WTC11 (cell line): Measurements from ENCODE around the gene PDE6B. TPM values are rescaled to one million over a fixed set of nuclear protein-coding genes. Genes with fewer than 3 reads are reported as not detected.
A peak's percentile ranks its signal among the peaks of the same experiment; 100 is the strongest.

Source experiments
- ATAC-seq: fragments of 200-7000 bp; cut with Tn5 transposase; 2 replicates; pipeline ENCODE4 v1.10.0; 2021; ENCODE audit warnings: mild to moderate bottlenecking, moderate library complexity
- CTCF ChIA-PET: fragments of 300-600 bp; sonication (Branson Sonifier 250); formaldehyde crosslinking; loops from one replicate; lab custom pipeline; 2021; ENCODE audit warnings: antibody characterized with exemption; lab: Charles Lee
- POLR2A ChIA-PET: fragments of 350-600 bp; sonication (Branson Sonifier 250); formaldehyde crosslinking; loops from one replicate; lab custom pipeline; 2021; ENCODE audit warnings: antibody characterized with exemption; lab: Charles Lee
- DNase-seq: peaks from one replicate; pipeline ENCODE4 v3.0.0; 2021; ENCODE audit warnings: low spot score
- H3K27ac Mint-ChIP-seq: 2 replicates; pipeline ENCODE4 v1.8.0; 2021; ENCODE audit warnings: mixed read lengths
- H3K27me3 Mint-ChIP-seq: 2 replicates; pipeline ENCODE4 v1.8.0; 2021; ENCODE audit warnings: low read depth, mild to moderate bottlenecking, moderate library complexity, mixed read lengths
- H3K36me3 Mint-ChIP-seq: 2 replicates; pipeline ENCODE4 v1.8.0; 2021; ENCODE audit warnings: mixed read lengths
- H3K4me1 Mint-ChIP-seq: 2 replicates; pipeline ENCODE4 v1.8.0; 2022; ENCODE audit warnings: mixed read lengths
- H3K4me3 Mint-ChIP-seq: 2 replicates; pipeline ENCODE4 v1.8.0; 2021; ENCODE audit warnings: mild to moderate bottlenecking, moderate library complexity, mixed read lengths
- H3K9me3 Mint-ChIP-seq: 2 replicates; pipeline ENCODE4 v1.8.0; 2021; ENCODE audit warnings: mixed read lengths
- AFF4 ChIP-seq: sonication (generic); formaldehyde crosslinking; IDR thresholded peaks from 2 replicates; pipeline ENCODE4 v1.8.1; 2023; ENCODE audit warnings: mild to moderate bottlenecking, missing genetic modification reagents, borderline replicate concordance
- CREB1 ChIP-seq: sonication (generic); formaldehyde crosslinking; IDR thresholded peaks from 2 replicates; pipeline ENCODE4 v1.8.0; 2023; ENCODE audit warnings: mild to moderate bottlenecking, missing genetic modification reagents
- FOXP1 ChIP-seq: sonication (generic); formaldehyde crosslinking; IDR thresholded peaks from 2 replicates; pipeline ENCODE4 v1.8.0; 2022; ENCODE audit warnings: missing genetic modification reagents, mild to moderate bottlenecking, moderate library complexity, borderline replicate concordance
- IRF2 ChIP-seq: sonication (generic); formaldehyde crosslinking; IDR thresholded peaks from 2 replicates; pipeline ENCODE4 v1.8.0; 2022; ENCODE audit warnings: low read depth, missing genetic modification reagents, borderline replicate concordance
- KAT7 ChIP-seq: sonication (generic); formaldehyde crosslinking; IDR thresholded peaks from 2 replicates; pipeline ENCODE4 v1.8.1; 2023; ENCODE audit warnings: missing genetic modification reagents, mild to moderate bottlenecking, borderline replicate concordance
- NR3C1 ChIP-seq: sonication (generic); formaldehyde crosslinking; conservative IDR thresholded peaks from 2 replicates; pipeline ENCODE4 v1.8.1; 2023; ENCODE audit warnings: low read depth, mild to moderate bottlenecking, missing genetic modification reagents
- OVOL2 ChIP-seq: fragments of 250-450 bp; sonication (Bioruptor Pico); IDR thresholded peaks from 2 replicates; pipeline ENCODE4 v1.9.0; 2021; ENCODE audit warnings: mild to moderate bottlenecking, borderline replicate concordance
- PREB ChIP-seq: sonication (generic); formaldehyde crosslinking; IDR thresholded peaks from 2 replicates; pipeline ENCODE4 v1.8.1; 2022; ENCODE audit warnings: mild to moderate bottlenecking, missing genetic modification reagents, moderate library complexity, borderline replicate concordance
- RELA ChIP-seq: sonication (generic); formaldehyde crosslinking; IDR thresholded peaks from 2 replicates; pipeline ENCODE4 v1.8.1; 2022; ENCODE audit warnings: missing genetic modification reagents, mild to moderate bottlenecking, borderline replicate concordance
- SMAD3 ChIP-seq: sonication (generic); formaldehyde crosslinking; IDR thresholded peaks from 2 replicates; pipeline ENCODE4 v1.8.0; 2022; ENCODE audit warnings: missing genetic modification reagents, mild to moderate bottlenecking, borderline replicate concordance
- SMAD4 ChIP-seq: sonication (generic); formaldehyde crosslinking; IDR thresholded peaks from 2 replicates; pipeline ENCODE4 v1.8.0; 2022; ENCODE audit warnings: mild to moderate bottlenecking, missing genetic modification reagents
- SOX15 ChIP-seq: fragments of 250-450 bp; sonication (Bioruptor Pico); IDR thresholded peaks from 2 replicates; pipeline ENCODE4 v1.9.0; 2021; ENCODE audit warnings: mild to moderate bottlenecking
- SP1 ChIP-seq: sonication (generic); formaldehyde crosslinking; conservative IDR thresholded peaks from 2 replicates; pipeline ENCODE4 v1.8.1; 2022; ENCODE audit warnings: missing genetic modification reagents
- STAT6 ChIP-seq: sonication (generic); formaldehyde crosslinking; conservative IDR thresholded peaks from 2 replicates; pipeline ENCODE4 v1.8.1; 2023; ENCODE audit warnings: mild to moderate bottlenecking, low read depth, missing genetic modification reagents, moderate library complexity
- TP53 ChIP-seq: sonication (generic); formaldehyde crosslinking; IDR thresholded peaks from 2 replicates; pipeline ENCODE4 v1.8.1; 2023; ENCODE audit warnings: mild to moderate bottlenecking, missing genetic modification reagents
- ZBTB21 ChIP-seq: sonication (generic); formaldehyde crosslinking; IDR thresholded peaks from 2 replicates; pipeline ENCODE4 v1.8.1; 2023; ENCODE audit warnings: mild to moderate bottlenecking, missing genetic modification reagents, borderline replicate concordance
- ZNF121 ChIP-seq: sonication (generic); formaldehyde crosslinking; IDR thresholded peaks from 2 replicates; pipeline ENCODE4 v1.8.0; 2023; ENCODE audit warnings: missing genetic modification reagents
- ZNF219 ChIP-seq: sonication (generic); formaldehyde crosslinking; IDR thresholded peaks from 2 replicates; pipeline ENCODE4 v1.8.0; 2023; ENCODE audit warnings: missing genetic modification reagents, mild to moderate bottlenecking, borderline replicate concordance
- ZNF263 ChIP-seq: sonication (generic); formaldehyde crosslinking; IDR thresholded peaks from 2 replicates; pipeline ENCODE4 v1.8.1; 2022; ENCODE audit warnings: low read depth, mild to moderate bottlenecking, moderate library complexity, missing genetic modification reagents
- ZNF416 ChIP-seq: fragments of 250-450 bp; sonication (Bioruptor Pico); IDR thresholded peaks from 2 replicates; pipeline ENCODE4 v1.9.0; 2021; ENCODE audit warnings: mild to moderate bottlenecking, inconsistent platforms
- ZNF425 ChIP-seq: fragments of 250-450 bp; sonication (Bioruptor Pico); conservative IDR thresholded peaks from 2 replicates; pipeline ENCODE4 v1.9.0; 2021; ENCODE audit warnings: mild to moderate bottlenecking
- ZNF532 ChIP-seq: fragments of 250-450 bp; sonication (Bioruptor Pico); IDR thresholded peaks from 2 replicates; pipeline ENCODE4 v1.9.0; 2021; ENCODE audit warnings: mild to moderate bottlenecking, borderline replicate concordance
- total RNA-seq: library from RNA; stranded (reverse); gene quantifications from 3 replicates; pipeline ENCODE4 v1.2.3, GENCODE V29; 2021

Gene PDE6B
- total RNA-seq, 1 experiment from 2014 or later: 7.1 TPM

- ChIA-PET CTCF (interaction anchor here (0.6 to 3.2 kb wide), 15 partner anchors 9 to 215 kb away, joined by 3 to 35 read pairs (median 4); partner anchors contain the start of gene PDE6B), POLR2A (interaction anchor here (0.6 to 1.4 kb wide), 3 partner anchors 10 to 249 kb away, joined by 3 to 7 read pairs (median 4); no protein-coding TSS in a partner anchor)
- Mint-ChIP-seq H3K36me3 (peaks cover 24% of the 10 kb centered on the region), H3K4me1 (peaks cover 7% of the 10 kb centered on the region), H3K9me3 (no peaks in the 10 kb centered on the region), H3K27ac (peak within 1 kb of the TSS; percentile 94), H3K4me3 (peak within 1 kb of the TSS; percentile 86), H3K27me3 (peaks cover 3% of the 10 kb centered on the region)
- peak; percentile 83 for ATAC-seq
- peak; percentile 93 for DNase-seq
- no peak for TF ChIP-seq ZNF121 (CRISPR knock-in tag)
- TF ChIP-seq FOXP1 (CRISPR knock-in tag): no peak
- TF ChIP-seq SP1: peak; percentile 91
- no peak for TF ChIP-seq OVOL2
- no peak for TF ChIP-seq STAT6 (CRISPR knock-in tag)
- no peak for TF ChIP-seq PREB (CRISPR knock-in tag)
- no peak for TF ChIP-seq AFF4 (CRISPR knock-in tag)
- TF ChIP-seq ZNF416 (CRISPR knock-in tag): 0 out of 2 replicates have a peak, but pooled peaks have one; percentile 4
- TF ChIP-seq ZNF532 (CRISPR knock-in tag): no peak
- TF ChIP-seq ZNF219 (CRISPR knock-in tag): no peak
- TF ChIP-seq SMAD3 (CRISPR knock-in tag): peak; percentile 74; the same call in 1 of the 2 replicates
- TF ChIP-seq ZNF263 (CRISPR knock-in tag): no peak; the same call in 1 of the 2 replicates
- no peak for TF ChIP-seq IRF2 (CRISPR knock-in tag)
- TF ChIP-seq RELA (CRISPR knock-in tag): no peak
- TF ChIP-seq NR3C1 (CRISPR knock-in tag): no peak
- no peak for TF ChIP-seq SOX15 (CRISPR knock-in tag)
- TF ChIP-seq KAT7 (CRISPR knock-in tag): 0 out of 2 replicates have a peak, but pooled peaks have one; percentile 13
- no peak; the same call in 1 of the 2 replicates for TF ChIP-seq CREB1 (CRISPR knock-in tag)
- no peak for TF ChIP-seq SMAD4 (CRISPR knock-in tag)
- TF ChIP-seq TP53 (CRISPR knock-in tag): no peak
- no peak for TF ChIP-seq ZNF425
- peak; percentile 94 for TF ChIP-seq ZBTB21 (CRISPR knock-in tag)
Observed at GRCh38 chr4:674172-675035, 49.0 kb downstream of the PDE6B start, which contains the start of the genes ATP5ME and MYL5. TSS of gene ATP5ME (minus strand) at chr4:674276. CDS start at chr4:674247, 29 bp downstream. TSS of gene MYL5 (plus strand) at chr4:674542. CDS start at chr4:678027, 3,485 bp downstream.
